PC-9 (cell line): Measurements from ENCODE around the gene PARN.

Experiments
- EZH2 ChIP-seq: fragments of 200-600 bp; sonication (generic); IDR thresholded peaks from 2 replicates; pipeline ENCODE4 v1.8.0; 2017; ENCODE audit warnings: antibody characterized with exemption, low read depth
- TF ChIP-seq, protein P1 (sequence below): fragments of 200-600 bp; sonication (generic); conservative IDR thresholded peaks from 2 replicates; pipeline ENCODE4 v1.6.1; 2017; ENCODE audit warnings: mixed run types, antibody characterized with exemption, mild to moderate bottlenecking, moderate library complexity

DNA sequence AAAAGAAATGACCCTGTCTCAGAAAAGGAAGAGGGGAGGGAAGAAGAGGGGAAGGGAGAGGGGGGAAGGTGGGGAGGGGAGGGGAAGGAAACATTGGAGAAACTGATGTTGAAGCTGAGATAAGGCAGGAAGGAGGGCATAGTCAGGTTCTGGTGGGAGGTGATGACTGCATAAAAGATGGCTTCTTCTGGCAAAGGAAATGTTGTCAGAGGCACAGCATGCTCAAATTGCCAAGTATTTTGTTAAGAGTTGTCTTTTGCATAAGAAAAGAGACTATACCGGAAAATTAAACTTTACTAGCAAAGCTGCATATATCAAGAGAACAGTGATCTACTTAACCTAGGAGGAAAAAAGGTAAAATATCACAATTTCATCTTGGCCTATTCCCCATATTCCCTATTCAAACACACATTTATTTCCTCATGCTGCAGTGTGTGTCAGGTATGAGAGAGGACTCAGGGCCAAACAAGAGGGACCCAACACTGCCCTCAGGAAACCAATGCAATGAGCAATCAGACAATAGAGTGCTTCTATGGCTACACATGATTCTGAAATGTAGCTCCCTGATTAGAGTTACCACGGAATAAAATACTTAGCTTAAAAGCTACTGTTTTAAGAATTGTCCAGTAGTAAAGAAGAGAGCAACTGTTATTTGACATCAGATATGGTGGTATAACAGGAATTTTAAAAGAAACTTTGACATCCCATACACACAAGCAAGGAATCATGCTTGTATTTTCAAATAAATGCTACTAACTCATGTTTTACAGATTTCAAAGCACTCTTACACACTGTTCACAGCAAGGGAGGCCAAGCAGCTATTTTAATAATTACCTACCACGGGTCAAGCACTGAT, 80.9 kb downstream of the PARN start:
- TF ChIP-seq, protein P1, sequence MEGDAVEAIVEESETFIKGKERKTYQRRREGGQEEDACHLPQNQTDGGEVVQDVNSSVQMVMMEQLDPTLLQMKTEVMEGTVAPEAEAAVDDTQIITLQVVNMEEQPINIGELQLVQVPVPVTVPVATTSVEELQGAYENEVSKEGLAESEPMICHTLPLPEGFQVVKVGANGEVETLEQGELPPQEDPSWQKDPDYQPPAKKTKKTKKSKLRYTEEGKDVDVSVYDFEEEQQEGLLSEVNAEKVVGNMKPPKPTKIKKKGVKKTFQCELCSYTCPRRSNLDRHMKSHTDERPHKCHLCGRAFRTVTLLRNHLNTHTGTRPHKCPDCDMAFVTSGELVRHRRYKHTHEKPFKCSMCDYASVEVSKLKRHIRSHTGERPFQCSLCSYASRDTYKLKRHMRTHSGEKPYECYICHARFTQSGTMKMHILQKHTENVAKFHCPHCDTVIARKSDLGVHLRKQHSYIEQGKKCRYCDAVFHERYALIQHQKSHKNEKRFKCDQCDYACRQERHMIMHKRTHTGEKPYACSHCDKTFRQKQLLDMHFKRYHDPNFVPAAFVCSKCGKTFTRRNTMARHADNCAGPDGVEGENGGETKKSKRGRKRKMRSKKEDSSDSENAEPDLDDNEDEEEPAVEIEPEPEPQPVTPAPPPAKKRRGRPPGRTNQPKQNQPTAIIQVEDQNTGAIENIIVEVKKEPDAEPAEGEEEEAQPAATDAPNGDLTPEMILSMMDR, result no peak
- TF ChIP-seq EZH2, result no peak
